ENCODE measurements around the gene TLR10.
A peak's percentile ranks its signal among the peaks of the same experiment; 100 is the strongest.

DNA sequence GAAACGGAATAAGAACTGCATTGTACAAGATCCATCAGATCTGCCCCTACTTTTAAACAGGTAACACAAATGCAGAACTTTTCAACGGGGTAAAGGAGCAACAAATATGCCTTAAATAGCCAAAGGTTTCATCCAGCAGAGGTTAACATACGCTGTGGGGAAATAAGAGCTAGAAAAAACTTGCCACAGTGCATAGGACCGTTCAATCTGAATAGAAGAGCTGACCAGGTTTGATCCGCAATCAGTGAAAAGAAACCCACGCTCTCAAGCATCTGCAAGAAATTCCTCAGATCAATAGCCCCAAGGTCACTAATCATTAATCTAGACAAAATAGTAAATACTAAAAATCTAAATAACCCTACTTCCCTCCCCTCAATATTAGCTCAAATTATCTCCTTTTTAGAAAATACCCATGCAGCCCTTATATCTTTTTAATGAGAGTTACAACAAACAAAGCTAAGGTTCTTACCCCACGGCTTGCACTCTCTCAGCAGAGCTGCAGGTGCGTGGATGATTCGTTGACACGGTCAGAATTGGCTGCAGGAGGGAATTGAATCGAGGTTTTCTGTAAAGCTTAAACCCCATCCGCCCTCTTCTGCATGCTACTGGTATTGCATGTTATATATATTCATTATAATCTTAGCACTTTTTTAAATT is at the start of gene TLR10:
- TF ChIP-seq, protein P1, sequence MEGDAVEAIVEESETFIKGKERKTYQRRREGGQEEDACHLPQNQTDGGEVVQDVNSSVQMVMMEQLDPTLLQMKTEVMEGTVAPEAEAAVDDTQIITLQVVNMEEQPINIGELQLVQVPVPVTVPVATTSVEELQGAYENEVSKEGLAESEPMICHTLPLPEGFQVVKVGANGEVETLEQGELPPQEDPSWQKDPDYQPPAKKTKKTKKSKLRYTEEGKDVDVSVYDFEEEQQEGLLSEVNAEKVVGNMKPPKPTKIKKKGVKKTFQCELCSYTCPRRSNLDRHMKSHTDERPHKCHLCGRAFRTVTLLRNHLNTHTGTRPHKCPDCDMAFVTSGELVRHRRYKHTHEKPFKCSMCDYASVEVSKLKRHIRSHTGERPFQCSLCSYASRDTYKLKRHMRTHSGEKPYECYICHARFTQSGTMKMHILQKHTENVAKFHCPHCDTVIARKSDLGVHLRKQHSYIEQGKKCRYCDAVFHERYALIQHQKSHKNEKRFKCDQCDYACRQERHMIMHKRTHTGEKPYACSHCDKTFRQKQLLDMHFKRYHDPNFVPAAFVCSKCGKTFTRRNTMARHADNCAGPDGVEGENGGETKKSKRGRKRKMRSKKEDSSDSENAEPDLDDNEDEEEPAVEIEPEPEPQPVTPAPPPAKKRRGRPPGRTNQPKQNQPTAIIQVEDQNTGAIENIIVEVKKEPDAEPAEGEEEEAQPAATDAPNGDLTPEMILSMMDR (IDR thresholded peaks at IDR 0.05; ENCODE audit: low read length) = peak; percentile 58
- no peak for TF ChIP-seq EZH2 (optimal IDR thresholded peaks at IDR 0.05; ENCODE audit: low read depth, low read length)
